Neural cell (in vitro differentiated cells): ENCODE data around the gene AGT. TPM values are rescaled to one million over a fixed set of nuclear protein-coding genes. Genes with fewer than 3 reads are reported as not detected.

Experiments used
- H2AFZ ChIP-seq: fragments of 200-600, 300-800 bp; sonication (generic), shearing (Covaris generic); 2 replicates; pipeline ENCODE4 v1.6.0; 2014; ENCODE audit warnings: low read depth, mild to moderate bottlenecking, antibody characterized with exemption, low read length, moderate library complexity
- H3F3A ChIP-seq: fragments of 200-600 bp; shearing (Covaris generic); 2 replicates; pipeline ENCODE4 v1.6.1; 2016; ENCODE audit warnings: mild to moderate bottlenecking, moderate library complexity, mixed read lengths, antibody characterized with exemption, low read length; ENCODE audit not compliant: insufficient read depth, poor library complexity, severe bottlenecking
- H3K27ac ChIP-seq: fragments of 200-600, 300-800 bp; sonication (generic), shearing (Covaris generic); 2 replicates; pipeline ENCODE4 v1.5.1; 2014; ENCODE audit warnings: mild to moderate bottlenecking, low read length, moderate library complexity
- H3K27me3 ChIP-seq: fragments of 300-800, 200-600 bp; sonication (generic), shearing (Covaris generic); 2 replicates; pipeline ENCODE4 v1.6.0; 2014; ENCODE audit warnings: mild to moderate bottlenecking, low read depth, low read length, moderate library complexity; ENCODE audit not compliant: insufficient read depth
- H3K36me3 ChIP-seq: fragments of 300-800, 200-600 bp; sonication (generic), shearing (Covaris generic); 2 replicates; pipeline ENCODE4 v1.5.1; 2014; ENCODE audit warnings: mild to moderate bottlenecking, antibody characterized with exemption, low read length, moderate library complexity; ENCODE audit not compliant: insufficient read depth
- H3K4me2 ChIP-seq: fragments of 300-800, 200-600 bp; sonication (generic), shearing (Covaris generic); 2 replicates; pipeline ENCODE4 v1.6.0; 2014; ENCODE audit warnings: mild to moderate bottlenecking, low read length
- H3K4me3 ChIP-seq: fragments of 300-800, 200-600 bp; sonication (generic), shearing (Covaris generic); 2 replicates; pipeline ENCODE4 v1.5.1; 2014; ENCODE audit warnings: mild to moderate bottlenecking, low read length, moderate library complexity
- H3K79me2 ChIP-seq: fragments of 200-600 bp; shearing (Covaris generic); replicated peaks from 2 replicates; pipeline ENCODE4 v1.6.0; 2014; ENCODE audit warnings: mild to moderate bottlenecking, low read length, moderate library complexity; ENCODE audit not compliant: insufficient read depth
- H3K9ac ChIP-seq: fragments of 300-800, 200-600 bp; sonication (generic), shearing (Covaris generic); 2 replicates; pipeline ENCODE4 v1.6.1; 2016; ENCODE audit warnings: mild to moderate bottlenecking, low read length, mixed read lengths
- H3K9me2 ChIP-seq: fragments of 200-600 bp; shearing (Covaris generic); 2 replicates; pipeline ENCODE4 v1.6.1; 2016; ENCODE audit warnings: mild to moderate bottlenecking, low read length, mixed read lengths; ENCODE audit not compliant: insufficient read depth
- H3K9me3 ChIP-seq: fragments of 200-600, 300-800 bp; sonication (generic), shearing (Covaris generic); 2 replicates; pipeline ENCODE4 v1.6.1; 2016; ENCODE audit warnings: mild to moderate bottlenecking, mixed run types, low read length, moderate library complexity, mixed read lengths
- H4K20me1 ChIP-seq: fragments of 200-600 bp; shearing (Covaris generic); 2 replicates; pipeline ENCODE4 v1.6.1; 2016; ENCODE audit warnings: mild to moderate bottlenecking, mixed run types; ENCODE audit not compliant: insufficient read depth
- EP300 ChIP-seq: fragments of 450-650 bp; conservative IDR thresholded peaks from 2 replicates; pipeline ENCODE4 v1.6.1; 2014; ENCODE audit warnings: antibody characterized with exemption, mild to moderate bottlenecking, moderate library complexity; ENCODE audit not compliant: poor library complexity, severe bottlenecking
- EZH2 ChIP-seq: fragments of 200-600, 300-800 bp; shearing (Covaris generic), sonication (generic); IDR thresholded peaks from 2 replicates; pipeline ENCODE4 v1.6.1; 2014; ENCODE audit warnings: antibody characterized with exemption, low read length, borderline replicate concordance, mild to moderate bottlenecking; ENCODE audit not compliant: insufficient read depth, poor library complexity, severe bottlenecking
- MXI1 ChIP-seq: fragments of 450-650 bp; conservative IDR thresholded peaks from 2 replicates; pipeline ENCODE4 v1.6.1; 2014; ENCODE audit warnings: antibody characterized with exemption, mild to moderate bottlenecking; ENCODE audit not compliant: poor library complexity, severe bottlenecking
- POLR2AphosphoS5 ChIP-seq: IDR thresholded peaks from 2 replicates; pipeline ENCODE4 v1.6.1; 2012
- RAD21 ChIP-seq: fragments of 450-650 bp; conservative IDR thresholded peaks from 2 replicates; pipeline ENCODE4 v1.6.1; 2014; ENCODE audit warnings: antibody characterized with exemption, mild to moderate bottlenecking, moderate library complexity
- REST ChIP-seq: IDR thresholded peaks from 2 replicates; pipeline ENCODE4 v1.6.1; 2012; ENCODE audit warnings: borderline replicate concordance
- SMC3 ChIP-seq: fragments of 450-650 bp; conservative IDR thresholded peaks from 2 replicates; pipeline ENCODE4 v1.6.1; 2014; ENCODE audit warnings: antibody characterized with exemption, mild to moderate bottlenecking, moderate library complexity; ENCODE audit not compliant: poor library complexity
- TAF1 ChIP-seq: IDR thresholded peaks from 2 replicates; pipeline ENCODE4 v1.6.1; 2012; ENCODE audit warnings: low read depth
- polyA minus RNA-seq: library from RNA; depleted of rRNA, polyadenylated mRNA; stranded (reverse); fragments of >200 nt; gene quantifications from 2 replicates; pipeline ENCODE4 v1.2.3, GENCODE V29; 2014
- polyA plus RNA-seq: library from polyadenylated mRNA; depleted of rRNA; stranded (reverse); fragments of >200 nt; gene quantifications from 2 replicates; pipeline ENCODE4 v1.2.3, GENCODE V29; 2014
- TF ChIP-seq, protein P1 (sequence below): fragments of 450-650 bp; IDR thresholded peaks from 2 replicates; pipeline ENCODE4 v1.5.1; 2014; ENCODE audit warnings: antibody characterized with exemption, mild to moderate bottlenecking, moderate library complexity; ENCODE audit not compliant: poor library complexity, severe bottlenecking

AGT gene
- polyA plus RNA-seq (not detected in 2 replicates), polyA minus RNA-seq (not detected in 2 replicates)

GRCh38 chr1:230713915-230714764 is at the start of gene AGT:
AGT (minus strand) TSS chr1:230714122; CDS start chr1:230710823, 3,299 bp downstream.
- Histone ChIP-seq H3K4me2 (no peak within 1 kb of the TSS), H2AFZ (no peak within 1 kb of the TSS)

DNA sequence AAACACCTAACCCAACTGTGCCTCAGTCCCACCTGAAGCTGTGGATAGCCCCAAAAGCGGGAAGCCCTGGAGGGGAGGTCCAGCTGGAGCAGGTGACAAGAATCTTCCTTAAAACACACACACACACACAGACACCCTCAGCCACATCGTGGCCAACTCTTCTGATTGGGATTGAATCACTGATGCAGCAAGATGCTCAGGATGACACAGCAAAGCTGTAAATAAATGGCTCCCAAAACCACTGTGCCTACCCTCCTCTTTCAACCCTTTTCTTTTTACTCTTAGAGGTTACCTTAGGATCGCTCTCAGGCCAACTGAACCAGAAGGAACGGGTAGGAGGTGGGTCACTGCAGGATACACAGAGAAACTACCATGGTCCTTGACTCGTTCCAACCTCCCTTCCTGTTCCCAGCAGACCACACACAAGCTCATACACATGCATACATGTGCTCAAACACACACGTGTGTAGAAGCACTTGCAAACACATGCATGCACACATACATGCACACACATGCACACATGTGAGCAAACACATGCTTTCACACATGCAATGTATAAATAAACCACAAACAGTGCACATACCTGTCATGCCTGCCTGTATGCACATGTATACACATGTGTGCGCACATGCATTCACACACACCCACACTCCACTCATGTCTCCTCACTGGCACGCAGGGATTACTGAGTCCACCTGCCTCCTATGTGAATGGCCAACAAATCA is 47.7 kb upstream of the AGT start:
- Histone ChIP-seq H2AFZ (no peak overlapping the region), H4K20me1 (no peaks in the 10 kb centered on the region), H3K36me3 (no peaks in the 10 kb centered on the region), H3K27ac (no peak overlapping the region), H3K4me2 (no peak overlapping the region), H3K9me3 (no peaks in the 10 kb centered on the region), H3K27me3 (no peaks in the 10 kb centered on the region), H3K79me2 (no peaks in the 10 kb centered on the region), H3K9me2 (no peaks in the 10 kb centered on the region), H3F3A (no peaks in the 10 kb centered on the region), H3K9ac (no peak overlapping the region), H3K4me3 (no peak overlapping the region)
- TF ChIP-seq REST (no peak), TAF1 (no peak), MXI1 (no peak), RAD21 (no peak), SMC3 (no peak), EZH2 (no peak), EP300 (no peak), POLR2AphosphoS5 (no peak)
- TF ChIP-seq, protein P1, sequence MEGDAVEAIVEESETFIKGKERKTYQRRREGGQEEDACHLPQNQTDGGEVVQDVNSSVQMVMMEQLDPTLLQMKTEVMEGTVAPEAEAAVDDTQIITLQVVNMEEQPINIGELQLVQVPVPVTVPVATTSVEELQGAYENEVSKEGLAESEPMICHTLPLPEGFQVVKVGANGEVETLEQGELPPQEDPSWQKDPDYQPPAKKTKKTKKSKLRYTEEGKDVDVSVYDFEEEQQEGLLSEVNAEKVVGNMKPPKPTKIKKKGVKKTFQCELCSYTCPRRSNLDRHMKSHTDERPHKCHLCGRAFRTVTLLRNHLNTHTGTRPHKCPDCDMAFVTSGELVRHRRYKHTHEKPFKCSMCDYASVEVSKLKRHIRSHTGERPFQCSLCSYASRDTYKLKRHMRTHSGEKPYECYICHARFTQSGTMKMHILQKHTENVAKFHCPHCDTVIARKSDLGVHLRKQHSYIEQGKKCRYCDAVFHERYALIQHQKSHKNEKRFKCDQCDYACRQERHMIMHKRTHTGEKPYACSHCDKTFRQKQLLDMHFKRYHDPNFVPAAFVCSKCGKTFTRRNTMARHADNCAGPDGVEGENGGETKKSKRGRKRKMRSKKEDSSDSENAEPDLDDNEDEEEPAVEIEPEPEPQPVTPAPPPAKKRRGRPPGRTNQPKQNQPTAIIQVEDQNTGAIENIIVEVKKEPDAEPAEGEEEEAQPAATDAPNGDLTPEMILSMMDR, result no peak

More at GRCh38 chr1:230713915-230714764, at the start of gene AGT:
- H3K9ac ChIP-seq, result no peak within 1 kb of the TSS
- no peak for TF ChIP-seq SMC3
- TF ChIP-seq, protein P1, result no peak
- TF ChIP-seq EZH2, result no peak
- no peak for TF ChIP-seq TAF1
- TF ChIP-seq MXI1, result no peak
- TF ChIP-seq RAD21, result no peak
- no peak for TF ChIP-seq POLR2AphosphoS5
- no peaks in the 10 kb centered on the region for H3K36me3 ChIP-seq
- no peaks in the 10 kb centered on the region for H3K9me3 ChIP-seq
- no peaks in the 10 kb centered on the region for H3K27me3 ChIP-seq
- H3K27ac ChIP-seq, result no peak within 1 kb of the TSS
- no peaks in the 10 kb centered on the region for H3K9me2 ChIP-seq
- H4K20me1 ChIP-seq, result no peaks in the 10 kb centered on the region
- H3F3A ChIP-seq, result no peaks in the 10 kb centered on the region
- no peak within 1 kb of the TSS for H3K4me3 ChIP-seq
- no peaks in the 10 kb centered on the region for H3K79me2 ChIP-seq
